Adrenal gland (tissue), 5 donors: Measurements from ENCODE around the gene CEBPZ.

Experiments
- POLR2A ChIP-seq, 2 donors: fragments of 450-650 bp; IDR thresholded peaks; one replicate each; pipeline ENCODE4 v1.6.1; 2017; ENCODE audit warnings: antibody characterized with exemption in 2 of 2, mild to moderate bottlenecking in 2 of 2, moderate library complexity in 1 of 2
- TF ChIP-seq, protein P1 (sequence below), 6 experiments: fragments of 450-650 bp in 4 of 6; fragments of 200-600 bp in 2 of 6; sonication (generic) in 1 of 6; IDR thresholded peaks; 1 replicate in 5 of 6; 2 replicates in 1 of 6; pipeline versions ENCODE4 v1.5.1 to v1.8.0; 2016 to 2021; ENCODE audit warnings: antibody characterized with exemption in 6 of 6, mild to moderate bottlenecking in 2 of 6, moderate library complexity in 1 of 6
- donor health status: DM: no; HTN: no; CAD: no.

DNA sequence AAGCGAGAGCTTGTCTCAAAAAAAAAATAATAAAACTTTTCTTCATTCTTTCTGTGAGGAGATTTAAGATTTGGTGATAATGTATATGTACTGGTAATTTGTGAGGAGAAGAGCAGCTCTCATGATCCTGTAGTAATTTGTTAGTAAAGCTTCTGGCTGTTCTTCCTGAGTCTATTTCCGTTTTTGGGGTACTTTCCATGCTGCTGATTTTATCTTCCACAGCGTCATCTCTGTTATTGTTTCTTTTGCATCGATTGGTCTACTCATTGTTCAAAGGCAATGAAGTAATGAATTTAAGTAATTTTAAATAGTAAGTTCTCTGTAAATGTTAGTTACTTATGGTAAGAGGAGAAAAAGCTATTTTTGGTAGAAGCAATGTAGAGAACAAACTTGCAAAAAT, 12.0 kb upstream of the CEBPZ start:
- TF ChIP-seq POLR2A (IDR thresholded peaks at IDR 0.05): no peak
- TF ChIP-seq, protein P1, sequence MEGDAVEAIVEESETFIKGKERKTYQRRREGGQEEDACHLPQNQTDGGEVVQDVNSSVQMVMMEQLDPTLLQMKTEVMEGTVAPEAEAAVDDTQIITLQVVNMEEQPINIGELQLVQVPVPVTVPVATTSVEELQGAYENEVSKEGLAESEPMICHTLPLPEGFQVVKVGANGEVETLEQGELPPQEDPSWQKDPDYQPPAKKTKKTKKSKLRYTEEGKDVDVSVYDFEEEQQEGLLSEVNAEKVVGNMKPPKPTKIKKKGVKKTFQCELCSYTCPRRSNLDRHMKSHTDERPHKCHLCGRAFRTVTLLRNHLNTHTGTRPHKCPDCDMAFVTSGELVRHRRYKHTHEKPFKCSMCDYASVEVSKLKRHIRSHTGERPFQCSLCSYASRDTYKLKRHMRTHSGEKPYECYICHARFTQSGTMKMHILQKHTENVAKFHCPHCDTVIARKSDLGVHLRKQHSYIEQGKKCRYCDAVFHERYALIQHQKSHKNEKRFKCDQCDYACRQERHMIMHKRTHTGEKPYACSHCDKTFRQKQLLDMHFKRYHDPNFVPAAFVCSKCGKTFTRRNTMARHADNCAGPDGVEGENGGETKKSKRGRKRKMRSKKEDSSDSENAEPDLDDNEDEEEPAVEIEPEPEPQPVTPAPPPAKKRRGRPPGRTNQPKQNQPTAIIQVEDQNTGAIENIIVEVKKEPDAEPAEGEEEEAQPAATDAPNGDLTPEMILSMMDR (IDR thresholded peaks at IDR 0.05): no peak
